IPS-NIHi7 (cell line): ENCODE results near the gene REM1.

Experiments used
- DNase-seq: peaks from one replicate; pipeline ENCODE4 v3.0.0; 2012; ENCODE audit warnings: mixed read lengths; ENCODE audit errors: extremely low spot score

The REM1 gene

GRCh38 chr20:31523361-31524283 is 48.5 kb downstream of the REM1 start:
- DNase-seq, result no peak

DNA sequence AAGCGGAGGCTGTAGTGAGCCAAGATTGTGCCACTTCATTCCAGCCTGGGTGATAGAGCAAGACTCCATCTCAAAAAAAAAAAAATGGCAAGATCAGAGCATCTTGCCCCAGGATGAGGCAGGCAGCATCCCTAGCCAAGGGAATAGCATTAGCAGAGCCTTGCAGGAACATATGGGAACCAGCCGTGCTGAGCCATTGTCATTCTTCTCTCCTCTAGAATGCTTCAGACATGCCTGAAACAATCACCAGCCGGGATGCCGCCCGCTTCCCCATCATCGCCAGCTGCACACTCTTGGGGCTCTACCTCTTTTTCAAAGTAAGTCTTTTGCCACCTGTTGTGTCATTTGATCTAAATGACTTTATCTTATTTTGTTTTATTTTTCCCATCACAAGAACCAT is 52.2 kb downstream of the REM1 start:
- no peak for DNase-seq
